GM06990 (cell line): ENCODE results near the gene FUT3.
"Not testable (repeated sequence)": the region's sequence is repeated elsewhere in the genome, so short reads cannot be mapped to it uniquely, and the experiment has no call there.

Experiments used
- DNase-seq: peaks from one replicate; pipeline ENCODE4 v3.0.0-alpha.2; 2011; ENCODE audit not compliant: insufficient read length; ENCODE audit errors: extremely low read depth
- H3K27me3 ChIP-seq: replicated peaks from 2 replicates; pipeline ENCODE4 v1.6.0; 2011; ENCODE audit warnings: low read length; ENCODE audit not compliant: control insufficient read depth, insufficient read depth
- H3K36me3 ChIP-seq: 2 replicates; pipeline ENCODE4 v1.5.1; 2011; ENCODE audit warnings: low read length; ENCODE audit not compliant: control insufficient read depth, insufficient read depth
- H3K4me3 ChIP-seq: replicated peaks from 2 replicates; pipeline ENCODE4 v1.5.1; 2011; ENCODE audit warnings: low read depth, mild to moderate bottlenecking, control low read depth, low read length
- TF ChIP-seq, protein P1 (sequence below): IDR thresholded peaks from 2 replicates; pipeline ENCODE4 v1.5.1; 2011; ENCODE audit warnings: low read length, control low read depth, mild to moderate bottlenecking, inconsistent platforms; ENCODE audit not compliant: insufficient read depth, poor library complexity, severe bottlenecking

The FUT3 gene

DNA sequence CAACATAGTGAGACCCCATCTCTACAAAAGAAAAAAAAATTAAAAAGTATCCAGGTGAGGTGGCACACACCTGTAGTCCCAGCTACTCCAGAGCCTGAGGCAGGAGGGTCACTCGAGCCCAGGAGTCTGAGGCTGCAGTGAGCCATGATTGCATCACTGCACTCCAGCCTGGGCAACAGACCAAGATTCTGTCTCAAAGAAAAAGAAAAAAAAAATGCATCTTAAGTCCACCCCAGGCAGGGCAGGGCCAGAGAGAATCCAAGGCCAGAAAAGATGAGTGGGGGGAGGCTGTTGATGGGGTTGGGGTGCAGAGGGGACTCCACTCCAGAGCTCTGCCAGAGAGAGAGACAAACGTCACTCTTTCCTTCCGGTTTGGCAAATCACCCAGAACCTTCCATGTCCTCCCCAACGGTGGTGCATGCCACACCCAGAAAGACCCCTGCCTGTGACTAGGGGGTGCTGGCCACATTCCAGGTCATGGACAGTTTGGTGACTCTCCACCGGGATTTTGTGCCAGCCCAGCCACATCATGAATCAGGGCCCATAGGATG, 431 bp downstream of the FUT3 start:
- TF ChIP-seq, protein P1, sequence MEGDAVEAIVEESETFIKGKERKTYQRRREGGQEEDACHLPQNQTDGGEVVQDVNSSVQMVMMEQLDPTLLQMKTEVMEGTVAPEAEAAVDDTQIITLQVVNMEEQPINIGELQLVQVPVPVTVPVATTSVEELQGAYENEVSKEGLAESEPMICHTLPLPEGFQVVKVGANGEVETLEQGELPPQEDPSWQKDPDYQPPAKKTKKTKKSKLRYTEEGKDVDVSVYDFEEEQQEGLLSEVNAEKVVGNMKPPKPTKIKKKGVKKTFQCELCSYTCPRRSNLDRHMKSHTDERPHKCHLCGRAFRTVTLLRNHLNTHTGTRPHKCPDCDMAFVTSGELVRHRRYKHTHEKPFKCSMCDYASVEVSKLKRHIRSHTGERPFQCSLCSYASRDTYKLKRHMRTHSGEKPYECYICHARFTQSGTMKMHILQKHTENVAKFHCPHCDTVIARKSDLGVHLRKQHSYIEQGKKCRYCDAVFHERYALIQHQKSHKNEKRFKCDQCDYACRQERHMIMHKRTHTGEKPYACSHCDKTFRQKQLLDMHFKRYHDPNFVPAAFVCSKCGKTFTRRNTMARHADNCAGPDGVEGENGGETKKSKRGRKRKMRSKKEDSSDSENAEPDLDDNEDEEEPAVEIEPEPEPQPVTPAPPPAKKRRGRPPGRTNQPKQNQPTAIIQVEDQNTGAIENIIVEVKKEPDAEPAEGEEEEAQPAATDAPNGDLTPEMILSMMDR = no peak
- Histone ChIP-seq H3K4me3 (no peak overlapping the region), H3K27me3 (no peaks in the 10 kb centered on the region; the same call in 1 of the 2 replicates), H3K36me3 (no peaks in the 10 kb centered on the region)
- DNase-seq = no peak

- Histone ChIP-seq H3K4me3 (no peak overlapping the region), H3K36me3 (no peaks in the 10 kb centered on the region), H3K27me3 (no peaks in the 10 kb centered on the region; the same call in 1 of the 2 replicates)
- DNase-seq = no peak
- TF ChIP-seq, protein P1 = no peak
These were observed 1.1 kb downstream of the FUT3 start for GRCh38 chr19:5850189-5850588.

GRCh38 chr19:5848621-5849020, 2.6 kb downstream of the FUT3 start:
- H3K36me3 ChIP-seq = not testable (repeated sequence)

GRCh38 chr19:5847846-5848245, 3.4 kb downstream of the FUT3 start:
- not testable (repeated sequence) for H3K4me3 ChIP-seq, H3K27me3 ChIP-seq, DNase-seq, H3K36me3 ChIP-seq

More at GRCh38 chr19:5848621-5849020, 2.6 kb downstream of the FUT3 start:
- H3K4me3 ChIP-seq, DNase-seq, H3K27me3 ChIP-seq: not testable (repeated sequence)

GRCh38 chr19:5844456-5845433, 6.5 kb downstream of the FUT3 start:
- TF ChIP-seq, protein P1 = no peak
- DNase-seq = no peak
- no peaks in the 10 kb centered on the region for H3K27me3 ChIP-seq
- no peak overlapping the region for H3K4me3 ChIP-seq
- no peaks in the 10 kb centered on the region for H3K36me3 ChIP-seq

GRCh38 chr19:5843295-5843927, 7.8 kb downstream of the FUT3 start:
- no peaks in the 10 kb centered on the region for H3K36me3 ChIP-seq
- H3K4me3 ChIP-seq = no peak overlapping the region
- DNase-seq = no peak
- TF ChIP-seq, protein P1 = no peak
- H3K27me3 ChIP-seq = no peaks in the 10 kb centered on the region

DNA sequence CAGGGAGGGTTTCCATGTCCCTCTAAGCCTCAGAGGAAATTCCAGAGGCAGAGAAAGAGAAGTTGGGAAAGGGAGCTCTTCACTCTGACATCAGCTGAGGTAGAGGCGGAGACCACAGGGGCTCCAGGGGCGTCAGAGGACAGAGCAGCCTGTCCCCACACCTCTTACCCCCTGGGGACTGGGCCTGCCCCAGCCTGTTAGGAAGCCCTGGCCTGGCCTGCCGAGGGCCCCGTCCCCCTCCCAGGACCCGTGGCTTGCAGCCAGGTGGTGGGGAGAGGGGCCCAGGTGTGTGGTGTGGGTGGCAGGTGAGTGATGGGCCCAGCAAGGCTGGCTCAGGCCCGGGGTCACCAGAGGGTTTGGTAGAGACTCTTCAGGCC, 9.5 kb downstream of the FUT3 start:
- H3K4me3 ChIP-seq, DNase-seq, H3K27me3 ChIP-seq, H3K36me3 ChIP-seq: not testable (repeated sequence)
